Glomerular visceral epithelial cell (primary cell): ENCODE measurements around the gene EPHB3.

Experiments used
- DNase-seq: peaks from one replicate; pipeline ENCODE4 v3.0.0-alpha.2; 2016; ENCODE audit errors: extremely low spot score

EPHB3 gene

GRCh38 chr3:184561061-184561912, at the start of gene EPHB3:
Gene EPHB3, plus strand, starts transcription at chr3:184561785. Its CDS starts 451 bp downstream, at chr3:184562236.
- peak; percentile 86 for DNase-seq

- no peak for DNase-seq
These were observed 49.0 kb upstream of the EPHB3 start for GRCh38 chr3:184512621-184513020.

GRCh38 chr3:184513276-184514170, 48.1 kb upstream of the EPHB3 start:
- DNase-seq: peak; percentile 68

GRCh38 chr3:184514171-184514490, 47.5 kb upstream of the EPHB3 start:
- no peak for DNase-seq

GRCh38 chr3:184523825-184524615, 37.6 kb upstream of the EPHB3 start:
- peak; percentile 22 for DNase-seq

- DNase-seq: no peak
These were observed 36.6 kb upstream of the EPHB3 start for GRCh38 chr3:184524981-184525336.

- DNase-seq: peak; percentile 8
These were observed 36.1 kb upstream of the EPHB3 start for GRCh38 chr3:184525337-184526087.

- DNase-seq: no peak
These were observed 35.5 kb upstream of the EPHB3 start for GRCh38 chr3:184526088-184526433.

- DNase-seq: no peak
These were observed 29.8 kb upstream of the EPHB3 start for GRCh38 chr3:184531626-184532280.

- no peak for DNase-seq
These were observed 28.4 kb upstream of the EPHB3 start for GRCh38 chr3:184532940-184533732.

- no peak for DNase-seq
These were observed 23.5 kb upstream of the EPHB3 start for GRCh38 chr3:184537885-184538665.

GRCh38 chr3:184538666-184539431, 22.7 kb upstream of the EPHB3 start:
- DNase-seq: no peak

GRCh38 chr3:184539801-184540435, 21.7 kb upstream of the EPHB3 start:
- DNase-seq: no peak

- peak; percentile 28 for DNase-seq
These were observed 20.6 kb upstream of the EPHB3 start for GRCh38 chr3:184540777-184541681.

- no peak for DNase-seq
These were observed 19.6 kb upstream of the EPHB3 start for GRCh38 chr3:184541886-184542562.

GRCh38 chr3:184542577-184542976, 19.0 kb upstream of the EPHB3 start:
- DNase-seq: no peak
